22Rv1 (cell line): ENCODE measurements around the gene IGFBP7.

Experiments used
- H3K27ac ChIP-seq: fragments of 450-650 bp; 2 replicates; pipeline ENCODE4 v1.5.1; 2017
- ZFX ChIP-seq: fragments of 450-650 bp; IDR thresholded peaks from 2 replicates; pipeline ENCODE4 v1.6.1; 2017; ENCODE audit warnings: antibody characterized with exemption, borderline replicate concordance
- TF ChIP-seq, protein P1 (sequence below): fragments of 450-650 bp; IDR thresholded peaks from 2 replicates; pipeline ENCODE4 v1.5.1; 2017; ENCODE audit warnings: mild to moderate bottlenecking

IGFBP7 gene

DNA sequence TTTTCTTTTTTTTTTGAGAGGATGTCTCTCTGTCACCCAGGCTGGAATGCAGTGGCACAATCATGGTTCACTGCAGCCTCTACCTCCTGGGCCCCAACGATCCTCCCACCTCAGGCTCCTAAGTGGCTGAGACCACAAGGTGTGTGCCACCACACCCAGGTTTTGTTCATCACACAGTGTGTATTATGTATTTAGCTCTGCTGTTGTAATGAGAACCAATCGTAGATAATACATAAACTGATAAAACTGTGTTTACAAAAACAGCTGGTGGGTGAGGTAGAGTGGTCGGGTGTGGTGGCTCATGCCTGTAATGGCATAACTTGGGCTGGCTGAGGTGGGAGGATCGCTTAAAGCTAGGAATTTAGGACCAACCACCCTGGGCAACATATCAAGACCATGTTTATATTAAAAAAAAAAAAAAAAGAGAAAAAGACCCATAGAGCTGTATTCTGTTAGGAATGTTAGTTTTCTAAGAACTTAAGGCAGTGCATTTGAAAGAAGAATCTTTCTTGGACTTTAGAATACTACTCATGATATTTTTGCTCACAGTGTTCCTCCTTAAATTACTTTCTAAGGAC, 96.6 kb downstream of the IGFBP7 start:
- TF ChIP-seq, protein P1, sequence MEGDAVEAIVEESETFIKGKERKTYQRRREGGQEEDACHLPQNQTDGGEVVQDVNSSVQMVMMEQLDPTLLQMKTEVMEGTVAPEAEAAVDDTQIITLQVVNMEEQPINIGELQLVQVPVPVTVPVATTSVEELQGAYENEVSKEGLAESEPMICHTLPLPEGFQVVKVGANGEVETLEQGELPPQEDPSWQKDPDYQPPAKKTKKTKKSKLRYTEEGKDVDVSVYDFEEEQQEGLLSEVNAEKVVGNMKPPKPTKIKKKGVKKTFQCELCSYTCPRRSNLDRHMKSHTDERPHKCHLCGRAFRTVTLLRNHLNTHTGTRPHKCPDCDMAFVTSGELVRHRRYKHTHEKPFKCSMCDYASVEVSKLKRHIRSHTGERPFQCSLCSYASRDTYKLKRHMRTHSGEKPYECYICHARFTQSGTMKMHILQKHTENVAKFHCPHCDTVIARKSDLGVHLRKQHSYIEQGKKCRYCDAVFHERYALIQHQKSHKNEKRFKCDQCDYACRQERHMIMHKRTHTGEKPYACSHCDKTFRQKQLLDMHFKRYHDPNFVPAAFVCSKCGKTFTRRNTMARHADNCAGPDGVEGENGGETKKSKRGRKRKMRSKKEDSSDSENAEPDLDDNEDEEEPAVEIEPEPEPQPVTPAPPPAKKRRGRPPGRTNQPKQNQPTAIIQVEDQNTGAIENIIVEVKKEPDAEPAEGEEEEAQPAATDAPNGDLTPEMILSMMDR = no peak
- TF ChIP-seq ZFX = no peak

DNA sequence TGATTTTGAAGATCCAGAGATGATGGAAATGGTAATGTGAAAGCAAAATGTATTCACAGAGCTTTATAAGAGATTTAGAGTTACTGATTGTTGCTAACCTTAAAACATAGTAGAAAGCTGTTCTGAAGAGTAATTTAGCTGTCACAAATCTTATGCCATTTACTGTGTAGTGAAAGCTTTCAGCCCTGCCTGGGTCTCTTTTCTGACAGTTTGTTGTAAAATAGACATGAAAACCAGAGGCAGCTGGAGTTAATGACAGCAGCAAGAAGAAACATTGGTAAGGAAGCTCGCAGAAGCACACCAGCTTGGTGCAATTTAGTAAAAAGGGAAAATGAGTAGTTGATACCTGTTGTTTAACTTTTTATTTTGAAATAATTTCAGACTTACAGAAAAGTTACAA, 110.4 kb downstream of the IGFBP7 start:
- TF ChIP-seq, protein P1 = no peak
- no peak for TF ChIP-seq ZFX
- no peak overlapping the region for H3K27ac ChIP-seq

More for the DNA sequence above, 96.6 kb downstream of the IGFBP7 start:
- no peak overlapping the region for H3K27ac ChIP-seq

DNA sequence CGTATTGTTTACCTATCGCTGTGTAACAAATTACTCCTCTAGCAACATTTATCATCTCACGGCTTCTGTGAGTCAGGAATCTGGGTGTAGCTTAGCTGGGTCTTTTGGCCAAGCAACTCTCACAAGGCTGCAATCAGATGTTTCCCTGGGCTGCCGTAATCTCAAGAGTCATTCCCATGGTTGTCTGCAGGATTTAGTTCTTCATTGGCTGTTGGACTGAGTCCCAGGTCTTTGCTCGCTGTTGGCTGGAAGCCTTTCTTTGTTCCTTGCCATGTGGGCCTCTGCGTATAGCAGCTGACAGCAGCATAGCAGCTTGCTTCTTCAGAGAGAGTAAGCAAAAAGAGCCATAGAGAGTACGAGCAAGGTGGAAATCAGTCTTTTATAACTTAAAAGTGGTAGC, 114.7 kb downstream of the IGFBP7 start:
- no peak overlapping the region for H3K27ac ChIP-seq
- TF ChIP-seq ZFX = no peak
- TF ChIP-seq, protein P1 = no peak

DNA sequence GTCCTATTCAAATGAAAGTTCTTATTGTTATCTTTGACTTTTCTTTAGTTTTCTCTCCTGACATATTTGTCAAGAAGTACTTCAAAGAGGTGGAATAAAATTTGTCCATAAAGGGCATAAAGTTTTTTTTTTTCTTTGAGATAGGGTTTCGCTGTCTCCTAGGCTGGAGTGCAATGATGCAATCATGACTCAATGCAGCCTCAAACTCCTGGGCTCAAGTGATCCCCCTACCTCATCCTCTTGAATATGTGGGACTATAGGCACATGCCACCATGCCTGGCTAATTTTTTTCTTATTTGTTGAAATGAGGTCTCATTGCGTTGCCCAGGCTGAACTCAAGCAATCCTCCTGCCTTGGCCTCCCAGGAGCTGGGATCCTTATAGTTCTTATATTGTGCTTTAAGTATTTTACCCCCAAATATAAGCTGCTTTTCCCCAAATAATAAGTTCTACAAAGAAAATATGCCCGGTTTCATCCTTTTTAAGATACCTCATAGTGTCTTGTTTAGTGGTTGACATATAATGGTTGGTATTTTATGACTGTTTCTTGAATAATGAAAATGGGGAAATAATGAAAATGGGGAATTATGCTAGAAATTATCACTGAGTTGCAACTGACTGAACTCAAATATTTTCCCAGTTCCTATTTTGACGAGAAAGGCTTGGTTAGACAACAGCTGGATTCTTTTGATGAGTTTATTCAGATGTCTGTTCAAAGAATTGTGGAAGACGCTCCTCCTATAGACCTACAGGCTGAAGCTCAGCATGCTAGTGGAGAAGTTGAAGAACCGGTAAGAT, 119.9 kb downstream of the IGFBP7 start:
- no peak overlapping the region for H3K27ac ChIP-seq
- no peak for TF ChIP-seq ZFX
- TF ChIP-seq, protein P1 = no peak

DNA sequence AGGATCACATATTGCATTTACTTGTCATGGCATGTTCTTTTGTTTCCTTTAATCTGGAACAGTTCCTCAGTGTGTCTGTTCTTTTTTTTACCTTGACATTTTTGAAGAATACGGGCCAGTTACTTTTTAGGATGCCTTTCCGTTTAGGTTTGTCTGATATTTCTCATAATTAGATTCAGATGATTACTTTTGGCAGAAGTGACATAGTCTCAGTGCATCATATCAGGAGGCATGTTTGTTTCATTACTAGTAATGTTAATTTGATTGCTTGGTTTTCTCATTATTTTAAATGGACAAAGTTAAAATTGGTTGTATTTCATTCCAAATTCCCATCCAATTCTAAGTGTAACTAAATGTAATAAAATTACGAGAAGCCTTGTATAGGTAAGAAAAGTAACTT, 123.2 kb downstream of the IGFBP7 start:
- no peak for TF ChIP-seq ZFX
- TF ChIP-seq, protein P1 = no peak
- H3K27ac ChIP-seq = no peak overlapping the region

DNA sequence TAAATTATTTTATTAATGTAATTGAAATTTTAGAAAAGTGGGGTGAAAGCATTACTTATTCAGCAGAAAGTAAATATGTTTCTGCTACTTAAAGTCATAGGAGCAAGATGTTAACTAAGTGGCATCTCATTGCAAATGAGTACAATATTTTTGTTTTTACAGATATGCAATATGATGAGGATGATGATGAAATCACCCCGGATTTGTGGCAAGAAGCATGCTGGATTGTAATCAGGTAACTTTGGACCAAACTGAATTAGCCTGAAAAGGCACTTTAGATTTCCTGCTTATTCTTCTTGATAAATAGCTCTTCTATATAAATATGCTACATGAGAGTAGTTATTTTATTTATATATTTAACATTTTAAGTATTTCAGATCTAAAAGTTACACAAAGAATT, 124.0 kb downstream of the IGFBP7 start:
- no peak for TF ChIP-seq ZFX

DNA sequence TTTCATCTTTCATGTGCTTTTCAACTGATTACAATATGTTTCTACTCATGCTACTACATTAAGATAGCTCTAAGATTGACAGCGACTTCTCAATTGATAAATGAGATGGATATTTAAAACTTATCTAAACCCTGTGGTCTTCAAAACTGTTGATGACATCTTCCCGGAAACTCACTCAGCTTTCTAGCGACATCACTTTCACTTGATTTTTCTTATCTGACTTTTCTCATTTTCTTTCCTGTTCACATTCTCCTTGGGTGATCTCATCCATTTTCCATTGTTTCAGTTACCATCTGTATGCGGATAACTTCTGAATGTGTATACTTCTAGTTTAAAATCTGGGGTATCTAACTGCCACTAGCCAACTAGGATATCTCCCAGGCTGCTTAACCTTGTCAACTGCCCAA, 128.4 kb downstream of the IGFBP7 start:
- TF ChIP-seq, protein P1 = no peak
- TF ChIP-seq ZFX = no peak
- no peak overlapping the region for H3K27ac ChIP-seq

More for the DNA sequence above, 124.0 kb downstream of the IGFBP7 start:
- H3K27ac ChIP-seq = no peak overlapping the region
